Smooth muscle cell (in vitro differentiated cells): ENCODE data around the gene CREG2. TPM values are rescaled to one million over a fixed set of nuclear protein-coding genes. Genes with fewer than 3 reads are reported as not detected.

Source experiments
- DNase-seq: peaks from one replicate; lab custom pipeline; 2025; ENCODE audit not compliant: unreplicated experiment; lab: John Stamatoyannopoulos, UW
- H2AFZ ChIP-seq: fragments of 200-600 bp; sonication (generic); 2 replicates; pipeline ENCODE4 v1.6.0; 2016; ENCODE audit warnings: antibody characterized with exemption, low read depth, mild to moderate bottlenecking
- H3F3A ChIP-seq: fragments of 200-600 bp; sonication (generic); 2 replicates; pipeline ENCODE4 v1.6.0; 2017; ENCODE audit warnings: antibody characterized with exemption, low read depth
- H3K27ac ChIP-seq: fragments of 200-600 bp; sonication (generic); 2 replicates; pipeline ENCODE4 v1.5.1; 2016; ENCODE audit warnings: low read depth, mild to moderate bottlenecking
- H3K27me3 ChIP-seq: fragments of 200-600 bp; sonication (generic); 2 replicates; pipeline ENCODE4 v1.6.1; 2016; ENCODE audit warnings: low read depth, mild to moderate bottlenecking
- H3K36me3 ChIP-seq: fragments of 200-600 bp; sonication (generic); 2 replicates; pipeline ENCODE4 v1.5.1; 2016; ENCODE audit warnings: low read depth
- H3K4me1 ChIP-seq: fragments of 200-600 bp; sonication (generic); 2 replicates; pipeline ENCODE4 v1.5.1; 2016; ENCODE audit warnings: low read depth
- H3K4me2 ChIP-seq: fragments of 200-600 bp; sonication (generic); 2 replicates; pipeline ENCODE4 v1.6.0; 2016; ENCODE audit warnings: mild to moderate bottlenecking
- H3K4me3 ChIP-seq: fragments of 200-600 bp; sonication (generic); 2 replicates; pipeline ENCODE4 v1.5.1; 2016; ENCODE audit warnings: mild to moderate bottlenecking
- H3K79me2 ChIP-seq: fragments of 200-600 bp; sonication (generic); 2 replicates; pipeline ENCODE4 v1.6.0; 2016; ENCODE audit warnings: low read depth, mild to moderate bottlenecking
- H3K9ac ChIP-seq: fragments of 200-600 bp; sonication (generic); 2 replicates; pipeline ENCODE4 v1.6.0; 2016; ENCODE audit warnings: low read depth
- H3K9me3 ChIP-seq: fragments of 200-600 bp; sonication (generic); replicated peaks from 2 replicates; pipeline ENCODE4 v1.5.1; 2016; ENCODE audit warnings: low read depth
- H4K20me1 ChIP-seq: fragments of 200-600 bp; sonication (generic); 2 replicates; pipeline ENCODE4 v1.6.0; 2016; ENCODE audit warnings: low read depth
- CTCF ChIP-seq: fragments of 200-600 bp; sonication (generic); IDR thresholded peaks from 2 replicates; pipeline ENCODE4 v1.5.1; 2017; ENCODE audit warnings: borderline replicate concordance, mild to moderate bottlenecking, antibody characterized with exemption; ENCODE audit not compliant: insufficient read depth, poor library complexity, severe bottlenecking
- WGBS: methylation state at CpG from one replicate; pipeline ENCODE4 v1.1.7; 2016; ENCODE audit warnings: low lambda C conversion rate; 5-methylcytosine and 5-hydroxymethylcytosine counted together
- polyA plus RNA-seq: library from polyadenylated mRNA; unstranded; fragments of >200 nt; fragmentation: Nextera tagmentation; extraction: Ambion mirVana; gene quantifications from 2 replicates; pipeline ENCODE4 v1.2.1, GENCODE V29; 2016
- total RNA-seq: library from RNA; depleted of rRNA; stranded (reverse); fragments of >200 nt; gene quantifications from 2 replicates; pipeline ENCODE4 v1.2.3, GENCODE V29; 2014

The CREG2 gene
- total and polyA plus RNA-seq, 2 experiments from 2014 or later: 0.62 to 1.2 TPM

GRCh38 chr2:101300164-101300563, 87.1 kb downstream of the CREG2 start:
- Histone ChIP-seq H3K27me3 (no peaks in the 10 kb centered on the region), H3K36me3 (no peaks in the 10 kb centered on the region), H3K4me1 (peaks cover 3% of the 10 kb centered on the region), H3F3A (no peaks in the 10 kb centered on the region), H4K20me1 (peaks cover 100% of the 10 kb centered on the region), H3K79me2 (peaks cover 100% of the 10 kb centered on the region), H3K27ac (peak overlapping the region; percentile 51), H3K4me3 (no peak overlapping the region), H2AFZ (no peak overlapping the region), H3K9me3 (no peaks in the 10 kb centered on the region), H3K4me2 (peak overlapping the region; percentile 32), H3K9ac (no peak overlapping the region)
- TF ChIP-seq CTCF: no peak
- 86% methylated on average over 1 of the region's 1 CpG for WGBS
- DNase-seq: no peak

DNA sequence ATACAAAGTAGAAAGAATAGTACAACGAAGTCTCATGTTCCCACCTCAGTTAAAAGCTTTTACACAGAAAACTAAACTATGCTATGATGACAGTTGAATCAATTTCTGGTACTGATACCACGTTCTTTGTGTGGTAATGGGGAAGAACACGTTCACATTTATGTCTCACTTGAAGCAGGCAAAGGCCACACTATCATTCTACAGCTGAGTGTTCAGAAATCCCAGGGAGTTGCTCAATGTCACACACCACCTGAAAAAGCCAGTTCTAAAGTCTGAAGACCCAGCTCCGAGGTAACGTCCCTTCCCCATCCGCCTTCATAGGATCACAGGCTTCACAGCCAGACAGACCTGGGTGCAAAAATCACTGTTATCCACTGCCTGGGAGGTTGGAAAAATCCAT, 87.7 kb downstream of the CREG2 start:
- no peaks in the 10 kb centered on the region for H3K36me3 ChIP-seq
- no peak overlapping the region for H3K9ac ChIP-seq
- peak overlapping the region; percentile 51 for H3K27ac ChIP-seq
- H3K27me3 ChIP-seq: no peaks in the 10 kb centered on the region
- peaks cover 100% of the 10 kb centered on the region for H4K20me1 ChIP-seq
- DNase-seq: no peak
- H3K4me1 ChIP-seq: no peaks in the 10 kb centered on the region
- WGBS: 80% methylated on average over 6 of the region's 6 CpGs
- H3K4me2 ChIP-seq: no peak overlapping the region
- H3F3A ChIP-seq: no peaks in the 10 kb centered on the region
- H3K4me3 ChIP-seq: no peak overlapping the region
- H3K79me2 ChIP-seq: peaks cover 100% of the 10 kb centered on the region
- no peak for TF ChIP-seq CTCF
- H3K9me3 ChIP-seq: no peaks in the 10 kb centered on the region
- no peak overlapping the region for H2AFZ ChIP-seq

DNA sequence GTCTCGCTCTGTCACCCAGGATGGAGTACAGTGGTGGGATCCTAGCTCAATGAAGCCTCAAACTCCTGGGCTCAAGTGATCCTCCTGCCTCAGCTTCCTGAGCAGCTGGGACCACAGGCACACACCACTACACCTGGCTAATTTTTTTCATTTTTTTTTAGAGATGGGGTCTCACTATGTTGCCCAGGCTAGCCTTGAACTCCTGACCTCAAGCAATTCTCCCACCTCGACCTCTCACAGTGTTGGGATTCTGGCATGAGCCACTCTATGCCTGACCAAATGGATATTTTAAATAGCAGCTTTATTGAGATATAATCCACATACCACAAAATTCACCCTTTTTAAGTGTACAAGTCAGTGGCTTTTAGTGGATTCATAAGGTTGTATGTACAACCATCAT, 89.9 kb downstream of the CREG2 start:
- no peaks in the 10 kb centered on the region for H3K9me3 ChIP-seq
- no peak overlapping the region for H2AFZ ChIP-seq
- WGBS: 100% methylated on average over 2 of the region's 2 CpGs
- H3K79me2 ChIP-seq: peaks cover 98% of the 10 kb centered on the region
- no peak overlapping the region for H3K9ac ChIP-seq
- peaks cover 100% of the 10 kb centered on the region for H4K20me1 ChIP-seq
- H3K36me3 ChIP-seq: peaks cover 7% of the 10 kb centered on the region
- no peak for TF ChIP-seq CTCF
- peak overlapping the region; percentile 9 for H3K27ac ChIP-seq
- H3K27me3 ChIP-seq: no peaks in the 10 kb centered on the region
- H3K4me1 ChIP-seq: no peaks in the 10 kb centered on the region
- H3F3A ChIP-seq: no peaks in the 10 kb centered on the region
- no peak overlapping the region for H3K4me3 ChIP-seq
- no peak for DNase-seq
- H3K4me2 ChIP-seq: no peak overlapping the region

GRCh38 chr2:101296371-101296770, 90.9 kb downstream of the CREG2 start:
- Histone ChIP-seq H3K79me2 (peaks cover 98% of the 10 kb centered on the region), H3K4me3 (no peak overlapping the region), H3K4me2 (peak overlapping the region; percentile 37), H3K27me3 (no peaks in the 10 kb centered on the region), H3K4me1 (no peaks in the 10 kb centered on the region), H3K27ac (peak overlapping the region; percentile 61), H3K9me3 (no peaks in the 10 kb centered on the region), H3K9ac (no peak overlapping the region), H3F3A (no peaks in the 10 kb centered on the region), H2AFZ (no peak overlapping the region), H3K36me3 (peaks cover 7% of the 10 kb centered on the region), H4K20me1 (peaks cover 99% of the 10 kb centered on the region)
- 92% methylated on average over 5 of the region's 5 CpGs for WGBS
- no peak for DNase-seq
- no peak for TF ChIP-seq CTCF
